HCT116 (cell line): ENCODE results near the gene TSPAN8.

Experiments
- EZH2 ChIP-seq: fragments of 200-600 bp; sonication (generic); IDR thresholded peaks from 2 replicates; pipeline ENCODE4 v1.6.1; 2017; ENCODE audit warnings: antibody characterized with exemption, mixed run types
- SP1 ChIP-seq: IDR thresholded peaks from 2 replicates; pipeline ENCODE4 v1.6.1; 2012; ENCODE audit warnings: low read depth
- YY1 ChIP-seq: IDR thresholded peaks from 2 replicates; pipeline ENCODE4 v1.6.1; 2011; ENCODE audit warnings: low read length, low read depth, moderate library complexity, mild to moderate bottlenecking; ENCODE audit not compliant: insufficient replicate concordance; ENCODE audit errors: extremely low read depth
- TF ChIP-seq, protein P1 (sequence below): IDR thresholded peaks from 2 replicates; pipeline ENCODE4 v1.6.1; 2011; ENCODE audit warnings: mild to moderate bottlenecking, low read length, moderate library complexity; ENCODE audit not compliant: insufficient replicate concordance; ENCODE audit errors: extremely low read depth
- TF ChIP-seq, protein P2 (sequence below), 3 experiments: fragments of 200-600 bp in 1 of 3; sonication (generic) in 1 of 3; IDR thresholded peaks in 2 of 3; conservative IDR thresholded peaks in 1 of 3; 2 replicates each; pipeline ENCODE4 v1.5.1; 2012 to 2017; ENCODE audit warnings: low read depth in 2 of 3, low read length in 2 of 3, antibody characterized with exemption in 1 of 3, borderline replicate concordance in 1 of 3, control low read depth in 1 of 3, mild to moderate bottlenecking in 1 of 3, mixed read lengths in 1 of 3, mixed run types in 1 of 3, moderate library complexity in 1 of 3; ENCODE audit not compliant: insufficient read depth in 1 of 3

- TF ChIP-seq SP1 (no peak), EZH2 (no peak), YY1 (no peak)
- TF ChIP-seq, protein P1, sequence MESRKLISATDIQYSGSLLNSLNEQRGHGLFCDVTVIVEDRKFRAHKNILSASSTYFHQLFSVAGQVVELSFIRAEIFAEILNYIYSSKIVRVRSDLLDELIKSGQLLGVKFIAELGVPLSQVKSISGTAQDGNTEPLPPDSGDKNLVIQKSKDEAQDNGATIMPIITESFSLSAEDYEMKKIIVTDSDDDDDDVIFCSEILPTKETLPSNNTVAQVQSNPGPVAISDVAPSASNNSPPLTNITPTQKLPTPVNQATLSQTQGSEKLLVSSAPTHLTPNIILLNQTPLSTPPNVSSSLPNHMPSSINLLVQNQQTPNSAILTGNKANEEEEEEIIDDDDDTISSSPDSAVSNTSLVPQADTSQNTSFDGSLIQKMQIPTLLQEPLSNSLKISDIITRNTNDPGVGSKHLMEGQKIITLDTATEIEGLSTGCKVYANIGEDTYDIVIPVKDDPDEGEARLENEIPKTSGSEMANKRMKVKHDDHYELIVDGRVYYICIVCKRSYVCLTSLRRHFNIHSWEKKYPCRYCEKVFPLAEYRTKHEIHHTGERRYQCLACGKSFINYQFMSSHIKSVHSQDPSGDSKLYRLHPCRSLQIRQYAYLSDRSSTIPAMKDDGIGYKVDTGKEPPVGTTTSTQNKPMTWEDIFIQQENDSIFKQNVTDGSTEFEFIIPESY: no peak
- TF ChIP-seq, protein P2, sequence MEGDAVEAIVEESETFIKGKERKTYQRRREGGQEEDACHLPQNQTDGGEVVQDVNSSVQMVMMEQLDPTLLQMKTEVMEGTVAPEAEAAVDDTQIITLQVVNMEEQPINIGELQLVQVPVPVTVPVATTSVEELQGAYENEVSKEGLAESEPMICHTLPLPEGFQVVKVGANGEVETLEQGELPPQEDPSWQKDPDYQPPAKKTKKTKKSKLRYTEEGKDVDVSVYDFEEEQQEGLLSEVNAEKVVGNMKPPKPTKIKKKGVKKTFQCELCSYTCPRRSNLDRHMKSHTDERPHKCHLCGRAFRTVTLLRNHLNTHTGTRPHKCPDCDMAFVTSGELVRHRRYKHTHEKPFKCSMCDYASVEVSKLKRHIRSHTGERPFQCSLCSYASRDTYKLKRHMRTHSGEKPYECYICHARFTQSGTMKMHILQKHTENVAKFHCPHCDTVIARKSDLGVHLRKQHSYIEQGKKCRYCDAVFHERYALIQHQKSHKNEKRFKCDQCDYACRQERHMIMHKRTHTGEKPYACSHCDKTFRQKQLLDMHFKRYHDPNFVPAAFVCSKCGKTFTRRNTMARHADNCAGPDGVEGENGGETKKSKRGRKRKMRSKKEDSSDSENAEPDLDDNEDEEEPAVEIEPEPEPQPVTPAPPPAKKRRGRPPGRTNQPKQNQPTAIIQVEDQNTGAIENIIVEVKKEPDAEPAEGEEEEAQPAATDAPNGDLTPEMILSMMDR (IDR thresholded peaks at IDR 0.05 in 2 of 3, conservative IDR thresholded peaks at IDR 0.05 in 1 of 3; ENCODE audit: borderline replicate concordance in 1 of 3, insufficient read depth in 1 of 3, low read depth in 2 of 3, low read length in 2 of 3): no peak
These were observed 17.0 kb upstream of the TSPAN8 start for GRCh38 chr12:71174825-71175224.
